Cardiac muscle cell (in vitro differentiated cells and primary cell): Measurements from ENCODE around the gene PRXL2B. TPM values are rescaled to one million over a fixed set of nuclear protein-coding genes. Genes with fewer than 3 reads are reported as not detected.

Experiments used
- DNase-seq, 2 donors: peaks; one replicate each; pipeline versions ENCODE4 v3.0.0 to v3.0.0-alpha.2; 2010 to 2017; ENCODE audit warnings: low read depth in 1 of 2, low spot score in 1 of 2
- H3K27ac ChIP-seq: fragments of 200-600 bp; sonication (generic); 2 replicates; pipeline ENCODE4 v1.5.1; 2016
- H3K27me3 ChIP-seq: fragments of 200-600 bp; sonication (generic); 2 replicates; pipeline ENCODE4 v1.6.0; 2016; ENCODE audit warnings: control low read depth
- H3K36me3 ChIP-seq: fragments of 200-600 bp; sonication (generic); 2 replicates; pipeline ENCODE4 v1.5.1; 2016; ENCODE audit warnings: control low read depth
- H3K4me1 ChIP-seq: fragments of 200-600 bp; sonication (generic); 2 replicates; pipeline ENCODE4 v1.8.1; 2017; ENCODE audit warnings: low read depth, mild to moderate bottlenecking, mixed run types
- H3K4me3 ChIP-seq: fragments of 200-600 bp; sonication (generic); 2 replicates; pipeline ENCODE4 v1.5.1; 2016; ENCODE audit warnings: mild to moderate bottlenecking
- H3K9me3 ChIP-seq: fragments of 200-600 bp; sonication (generic); 2 replicates; pipeline ENCODE4 v1.5.1; 2017; ENCODE audit warnings: low read depth, mild to moderate bottlenecking, control low read depth
- CTCF ChIP-seq: IDR thresholded peaks from 2 replicates; pipeline ENCODE4 v1.5.1; 2012; ENCODE audit warnings: low read depth, mild to moderate bottlenecking, low read length
- polyA plus RNA-seq: library from polyadenylated mRNA; unstranded; fragments of >200 nt; fragmentation: Nextera tagmentation; extraction: Ambion mirVana; gene quantifications from 2 replicates; pipeline ENCODE4 v1.2.1, GENCODE V29; 2016
- total RNA-seq: library from RNA; depleted of rRNA; stranded (reverse); fragments of >200 nt; gene quantifications from 2 replicates; pipeline ENCODE4 v1.2.3, GENCODE V29; 2016

The PRXL2B gene
- total and polyA plus RNA-seq, 2 experiments from 2014 or later: 53.0 to 59.5 TPM

DNA sequence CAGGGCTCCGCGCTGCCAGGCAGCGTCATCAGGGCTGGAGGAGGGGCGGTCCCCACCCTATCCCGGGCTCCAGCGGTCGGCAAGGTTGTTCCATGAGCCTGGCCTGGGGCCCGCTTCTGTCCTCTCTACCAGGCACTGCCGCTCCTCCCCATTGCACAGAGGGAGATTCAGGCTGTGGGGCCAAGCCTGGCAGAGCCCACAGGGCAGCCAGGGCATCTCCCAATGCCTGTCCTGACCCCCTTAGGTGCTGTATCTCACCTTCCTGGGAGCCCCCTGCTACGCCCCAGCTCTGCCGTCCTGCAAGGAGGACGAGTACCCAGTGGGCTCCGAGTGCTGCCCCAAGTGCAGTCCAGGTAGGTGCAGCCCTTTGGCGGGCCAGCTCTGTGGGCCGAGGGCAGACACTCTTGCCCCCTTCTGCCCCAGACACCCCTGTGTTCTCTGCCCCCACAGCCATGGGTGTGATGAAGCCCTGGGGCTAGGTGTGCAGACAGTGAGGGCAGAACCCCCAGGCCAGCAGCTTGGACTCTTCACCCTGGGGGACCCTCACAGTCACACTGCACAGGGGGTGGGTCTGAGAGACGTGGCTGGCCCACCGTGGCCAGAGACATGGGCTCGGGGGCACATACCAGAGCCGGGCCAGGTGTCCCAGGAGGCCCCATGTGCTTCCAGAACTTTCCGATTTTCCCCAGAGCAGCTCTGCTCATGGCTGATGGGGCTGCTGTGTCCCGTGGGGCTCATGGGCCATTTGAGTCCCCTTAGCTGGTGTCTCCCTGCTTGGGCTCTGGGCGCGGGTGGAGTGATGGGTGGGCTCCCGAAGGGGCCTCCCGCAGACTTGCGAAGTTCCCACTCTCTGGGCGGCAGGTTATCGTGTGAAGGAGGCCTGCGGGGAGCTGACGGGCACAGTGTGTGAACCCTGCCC is 28.8 kb upstream of the PRXL2B start:
- no peak for DNase-seq
- Histone ChIP-seq H3K4me3 (no peak overlapping the region), H3K27me3 (no peaks in the 10 kb centered on the region), H3K4me1 (peaks cover 10% of the 10 kb centered on the region), H3K27ac (no peak overlapping the region), H3K9me3 (no peaks in the 10 kb centered on the region), H3K36me3 (no peaks in the 10 kb centered on the region)
- TF ChIP-seq CTCF: no peak

DNA sequence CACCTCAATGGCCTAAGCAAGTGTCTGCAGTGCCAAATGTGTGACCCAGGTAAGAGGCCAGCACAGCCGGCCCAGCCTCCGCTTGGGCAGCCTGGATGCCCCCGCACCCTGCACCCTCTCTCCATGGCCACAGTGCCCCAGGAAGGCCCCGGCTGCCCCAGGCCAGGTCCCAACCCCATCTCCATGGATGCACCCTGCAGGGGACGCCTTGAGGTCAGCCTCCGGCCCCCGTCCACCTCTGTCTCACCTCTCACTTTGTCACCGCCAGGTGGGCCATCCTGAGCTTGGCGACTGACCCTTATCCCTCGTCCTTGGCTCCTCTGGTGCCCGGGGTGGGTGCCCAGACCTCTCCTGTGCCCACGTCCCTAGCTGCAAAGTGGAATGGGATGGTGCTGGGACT is 28.2 kb upstream of the PRXL2B start:
- Histone ChIP-seq H3K4me3 (no peak overlapping the region), H3K27ac (no peak overlapping the region), H3K27me3 (no peaks in the 10 kb centered on the region), H3K4me1 (peaks cover 10% of the 10 kb centered on the region), H3K36me3 (no peaks in the 10 kb centered on the region), H3K9me3 (no peaks in the 10 kb centered on the region)
- TF ChIP-seq CTCF: no peak
- no peak for DNase-seq

- no peak for DNase-seq
- Histone ChIP-seq H3K27me3 (no peaks in the 10 kb centered on the region), H3K36me3 (no peaks in the 10 kb centered on the region), H3K4me1 (peaks cover 10% of the 10 kb centered on the region), H3K27ac (no peak overlapping the region), H3K9me3 (no peaks in the 10 kb centered on the region), H3K4me3 (no peak overlapping the region)
- no peak for TF ChIP-seq CTCF
These were observed 27.7 kb upstream of the PRXL2B start for GRCh38 chr1:2558861-2559260.

DNA sequence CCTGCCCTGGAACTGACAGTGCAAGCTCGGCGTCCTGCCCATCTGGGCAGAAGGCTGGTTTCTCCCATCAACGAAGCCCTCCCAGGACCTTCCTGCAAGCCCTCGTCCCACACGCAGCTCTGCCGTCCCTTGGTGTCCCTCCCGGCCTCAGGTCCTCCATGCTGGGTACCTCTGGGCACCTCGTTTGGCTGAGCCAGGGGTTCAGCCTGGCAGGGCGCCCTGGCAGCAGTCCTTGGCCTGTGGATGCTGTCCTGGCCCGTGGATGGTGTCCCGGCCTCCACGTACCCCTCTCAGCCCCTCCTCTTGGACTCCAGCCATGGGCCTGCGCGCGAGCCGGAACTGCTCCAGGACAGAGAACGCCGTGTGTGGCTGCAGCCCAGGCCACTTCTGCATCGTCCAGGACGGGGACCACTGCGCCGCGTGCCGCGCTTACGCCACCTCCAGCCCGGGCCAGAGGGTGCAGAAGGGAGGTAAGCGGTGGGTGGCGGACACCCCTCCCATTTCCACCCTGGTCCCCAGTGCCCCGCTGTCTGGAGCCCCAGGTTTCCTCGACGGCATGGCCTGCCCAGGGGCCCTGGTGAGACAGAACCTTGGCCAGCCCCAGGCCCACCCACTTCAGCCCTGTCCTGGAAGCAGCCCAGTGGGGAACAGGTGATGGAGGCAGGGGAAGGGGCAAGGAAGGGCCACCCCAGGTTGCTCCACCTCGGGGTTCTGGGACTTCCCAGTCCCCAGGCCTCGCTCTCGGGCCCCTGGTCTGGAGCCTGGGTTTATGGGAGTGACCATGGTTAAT is 26.9 kb upstream of the PRXL2B start:
- H3K9me3 ChIP-seq: no peaks in the 10 kb centered on the region
- H3K27me3 ChIP-seq: no peaks in the 10 kb centered on the region
- H3K27ac ChIP-seq: no peak overlapping the region
- H3K36me3 ChIP-seq: no peaks in the 10 kb centered on the region
- H3K4me3 ChIP-seq: no peak overlapping the region
- TF ChIP-seq CTCF: no peak
- no peak for DNase-seq
- H3K4me1 ChIP-seq: peaks cover 10% of the 10 kb centered on the region

DNA sequence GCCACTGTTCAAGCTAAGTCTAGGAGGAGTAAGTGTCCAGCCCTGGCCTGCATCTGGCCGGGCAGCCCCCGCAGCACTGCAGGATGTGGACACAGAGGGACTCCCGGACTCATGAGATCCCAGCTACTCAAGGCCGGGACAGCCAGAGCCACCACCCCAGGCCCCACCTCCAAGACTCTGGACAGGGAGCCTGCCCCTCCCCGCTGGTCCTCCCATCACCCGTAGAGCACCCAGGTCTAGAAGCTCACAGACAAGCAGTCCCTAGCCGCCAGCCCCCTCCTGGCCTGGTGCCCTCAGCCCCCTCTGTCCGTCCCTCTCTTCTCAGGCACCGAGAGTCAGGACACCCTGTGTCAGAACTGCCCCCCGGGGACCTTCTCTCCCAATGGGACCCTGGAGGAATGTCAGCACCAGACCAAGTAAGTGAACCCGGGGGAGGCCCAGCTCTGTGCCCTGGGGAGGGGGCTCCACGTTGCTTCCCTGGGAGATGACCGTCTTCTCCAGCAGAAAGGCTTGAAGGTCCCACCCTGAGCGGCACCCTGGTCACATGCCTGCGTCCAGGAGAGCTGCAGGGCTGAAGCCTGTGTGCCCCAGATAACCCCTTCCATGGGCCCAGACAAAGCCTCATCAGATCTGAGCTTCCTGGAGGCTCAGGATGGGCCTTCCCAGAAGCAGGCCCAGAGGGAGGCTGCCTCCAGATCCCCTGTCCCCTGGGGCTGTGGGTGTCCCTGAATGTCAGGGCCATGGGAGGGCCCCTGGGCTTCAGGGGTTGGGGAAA is 26.1 kb upstream of the PRXL2B start:
- H3K4me1 ChIP-seq: peaks cover 10% of the 10 kb centered on the region
- H3K27ac ChIP-seq: no peak overlapping the region
- no peak overlapping the region for H3K4me3 ChIP-seq
- no peaks in the 10 kb centered on the region for H3K27me3 ChIP-seq
- no peaks in the 10 kb centered on the region for H3K36me3 ChIP-seq
- no peaks in the 10 kb centered on the region for H3K9me3 ChIP-seq
- DNase-seq: no peak
- no peak for TF ChIP-seq CTCF
